CD8-positive, alpha-beta memory T cell (primary cell): ENCODE measurements around the gene PHACTR4. TPM values are rescaled to one million over a fixed set of nuclear protein-coding genes. Genes with fewer than 3 reads are reported as not detected.
A peak's percentile ranks its signal among the peaks of the same experiment; 100 is the strongest.
"Not testable (repeated sequence)": the region's sequence is repeated elsewhere in the genome, so short reads cannot be mapped to it uniquely, and the experiment has no call there.

ENCODE experiments used
- CTCF ChIA-PET: fragments of 350-600 bp; sonication (Branson Sonifier 250); formaldehyde crosslinking; loops from one replicate; lab custom pipeline; 2021; ENCODE audit warnings: antibody characterized with exemption; lab: Charles Lee
- POLR2A ChIA-PET: fragments of 350-600 bp; sonication (Branson Sonifier 250); formaldehyde crosslinking; loops from one replicate; lab custom pipeline; 2021; ENCODE audit warnings: antibody characterized with exemption; lab: Charles Lee
- DNase-seq, 5 donors: peaks; one replicate each; pipeline versions ENCODE4 v3.0.0 to v3.0.0-alpha.2; 2020 to 2022; ENCODE audit warnings: mixed read lengths in 1 of 5
- H3K27ac ChIP-seq: one replicate; pipeline ENCODE4 v1.7.0; 2013; ENCODE audit warnings: low read depth, mild to moderate bottlenecking, low read length, moderate library complexity
- H3K27me3 ChIP-seq: 2 replicates; pipeline ENCODE4 v1.7.0; 2013; ENCODE audit warnings: low read length, mild to moderate bottlenecking; ENCODE audit not compliant: insufficient read depth, poor library complexity, severe bottlenecking
- H3K36me3 ChIP-seq: 2 replicates; pipeline ENCODE4 v1.7.0; 2013; ENCODE audit warnings: mild to moderate bottlenecking, low read length, moderate library complexity; ENCODE audit not compliant: insufficient read depth
- H3K4me1 ChIP-seq: 2 replicates; pipeline ENCODE4 v1.7.0; 2013; ENCODE audit warnings: mild to moderate bottlenecking, low read length, moderate library complexity; ENCODE audit not compliant: insufficient read depth
- H3K4me3 ChIP-seq: 2 replicates; pipeline ENCODE4 v1.7.0; 2013; ENCODE audit warnings: mild to moderate bottlenecking, low read length
- H3K9me3 ChIP-seq: 2 replicates; pipeline ENCODE4 v1.7.0; 2013; ENCODE audit warnings: mild to moderate bottlenecking, low read length
- H3K27ac Mint-ChIP-seq, 8 donors: one replicate each; pipeline ENCODE4 v1.8.0; 2020 to 2021; ENCODE audit warnings: mixed read lengths in 8 of 8, mild to moderate bottlenecking in 6 of 8, inconsistent platforms in 3 of 8, moderate library complexity in 3 of 8
- H3K27me3 Mint-ChIP-seq, 2 donors: one replicate each; pipeline ENCODE4 v1.8.0; 2020 to 2021; ENCODE audit warnings: mixed read lengths in 2 of 2, mild to moderate bottlenecking in 1 of 2, moderate library complexity in 1 of 2
- H3K36me3 Mint-ChIP-seq, 3 donors: one replicate each; pipeline ENCODE4 v1.8.0; 2020 to 2021; ENCODE audit warnings: mixed read lengths in 3 of 3, inconsistent platforms in 1 of 3, mild to moderate bottlenecking in 1 of 3
- H3K4me1 Mint-ChIP-seq, 3 donors: one replicate each; pipeline ENCODE4 v1.8.0; 2020 to 2021; ENCODE audit warnings: mixed read lengths in 3 of 3, inconsistent platforms in 1 of 3, mild to moderate bottlenecking in 1 of 3
- H3K4me3 Mint-ChIP-seq, 7 donors: one replicate each; pipeline ENCODE4 v1.8.0; 2020 to 2021; ENCODE audit warnings: mixed read lengths in 7 of 7, mild to moderate bottlenecking in 6 of 7, moderate library complexity in 4 of 7, inconsistent platforms in 2 of 7
- H3K9me3 Mint-ChIP-seq, 5 donors: one replicate each; pipeline ENCODE4 v1.8.0; 2020 to 2022; ENCODE audit warnings: mixed read lengths in 5 of 5, mild to moderate bottlenecking in 3 of 5, moderate library complexity in 2 of 5, inconsistent platforms in 1 of 5
- polyA plus RNA-seq: library from polyadenylated mRNA; unstranded; fragments of 300-500 nt; fragmentation: Illumina TruSeq; gene quantifications from one replicate; pipeline ENCODE4 v1.2.3, GENCODE V29; 2021
- total RNA-seq, 2 experiments: library from RNA; stranded (reverse); gene quantifications; one replicate each; pipeline ENCODE4 v1.2.3, GENCODE V29; 2021

Gene PHACTR4
- total RNA-seq (10 to 100 TPM; 23.2 to 24.1 TPM), polyA plus RNA-seq (24.4 TPM)

DNA sequence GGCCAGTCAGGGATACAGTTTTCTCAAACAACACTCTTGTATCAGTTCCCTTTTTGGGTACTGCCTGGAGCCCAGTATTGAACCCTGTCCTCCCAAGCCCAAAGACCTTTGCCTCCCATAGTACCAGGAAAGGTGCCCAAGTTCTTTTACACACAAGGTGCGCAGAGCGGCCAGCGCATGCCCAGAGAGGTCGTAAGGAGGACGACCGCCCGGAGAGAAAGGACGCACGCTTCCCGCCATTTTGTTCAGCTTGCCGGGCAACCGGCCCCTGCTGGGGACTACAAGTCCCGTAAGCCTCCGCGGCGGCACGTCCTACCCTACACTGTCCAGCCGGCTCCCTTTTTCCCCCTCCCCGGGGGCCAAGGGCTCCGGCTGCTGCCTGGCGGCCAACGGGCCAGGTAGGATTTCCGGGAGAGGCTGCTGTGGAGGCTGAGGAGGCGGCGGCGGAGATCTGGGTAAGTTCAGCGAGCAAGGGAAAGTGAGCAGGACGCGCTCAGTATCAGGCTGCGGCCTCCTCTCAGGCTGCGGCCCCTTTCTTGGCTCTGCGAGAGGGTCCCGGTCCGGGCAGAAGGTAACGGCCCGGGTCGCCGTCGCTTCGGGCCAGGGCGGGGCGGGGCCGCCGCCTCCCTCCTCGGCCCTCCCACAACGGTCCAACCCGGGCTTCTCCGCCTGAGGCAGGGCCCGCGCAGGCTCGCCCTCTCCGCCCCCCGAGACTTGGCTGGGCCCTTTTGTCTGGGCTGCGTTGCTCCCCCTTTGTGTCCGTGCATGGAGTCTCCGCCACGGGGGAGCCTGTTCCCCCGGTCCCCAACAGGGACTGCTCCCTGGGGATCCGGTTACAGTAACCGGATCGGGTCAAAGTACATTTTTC, at the start of gene PHACTR4:
PHACTR4 (plus strand) TSS at position 370 of the 868 bp plus-strand sequence. CDS start 37,708 bp downstream, outside the sequence.
- peak within 1 kb of the TSS; percentile 90 to 97 (median 94) for H3K27ac Mint-ChIP-seq
- H3K27ac ChIP-seq, result peak within 1 kb of the TSS; percentile 82

DNA sequence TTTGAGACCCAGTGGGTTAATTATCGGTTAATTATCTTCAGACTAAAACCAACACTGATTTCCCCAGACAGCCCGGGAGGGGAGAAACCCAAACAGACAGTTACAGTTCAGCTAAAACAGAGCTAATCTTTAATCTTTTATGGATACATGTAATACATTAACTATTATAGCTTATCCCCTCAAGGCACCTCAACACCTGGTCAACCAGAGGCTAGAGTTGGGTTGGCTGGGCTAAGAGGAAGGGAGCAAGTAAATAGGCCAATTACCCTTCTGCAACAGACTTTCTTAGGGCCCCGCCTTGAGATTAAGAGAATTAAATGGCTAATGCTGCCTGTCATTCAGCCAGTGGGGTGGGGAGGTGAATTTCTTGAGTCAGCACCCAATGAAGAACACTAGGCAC, 47.3 kb upstream of the PHACTR4 start:
- ChIA-PET CTCF (interaction anchor here (1.0 to 1.6 kb wide), 2 partner anchors 37 to 73 kb away, joined by 3 to 5 read pairs; no protein-coding TSS in a partner anchor), POLR2A (no interaction called here)
- no peak for DNase-seq
- H3K27ac ChIP-seq, result no peak overlapping the region
- H3K4me3 ChIP-seq, result no peak overlapping the region
- no peaks in the 10 kb centered on the region for H3K4me1 Mint-ChIP-seq
- no peaks in the 10 kb centered on the region for H3K9me3 Mint-ChIP-seq
- no peaks in the 10 kb centered on the region for H3K27me3 ChIP-seq
- H3K9me3 ChIP-seq, result no peaks in the 10 kb centered on the region
- H3K27me3 Mint-ChIP-seq, result peaks cover 0 to 8% of the 10 kb centered on the region in 2 donors
- H3K36me3 ChIP-seq, result no peaks in the 10 kb centered on the region
- no peak overlapping the region for H3K27ac Mint-ChIP-seq
- no peaks in the 10 kb centered on the region for H3K4me1 ChIP-seq
- no peak overlapping the region for H3K4me3 Mint-ChIP-seq
- H3K36me3 Mint-ChIP-seq, result no peaks in the 10 kb centered on the region

More for the DNA sequence above, at the start of gene PHACTR4:
- H3K9me3 ChIP-seq, result no peaks in the 10 kb centered on the region
- H3K36me3 ChIP-seq, result no peaks in the 10 kb centered on the region
- H3K4me3 Mint-ChIP-seq, result peak within 1 kb of the TSS; percentile 88 to 97 (median 95)
- H3K4me3 ChIP-seq, result peak within 1 kb of the TSS; percentile 73
- peaks cover 18% of the 10 kb centered on the region for H3K4me1 ChIP-seq
- H3K9me3 Mint-ChIP-seq, result no peaks in the 10 kb centered on the region
- H3K27me3 ChIP-seq, result no peaks in the 10 kb centered on the region
- ChIA-PET POLR2A (interaction anchor here (0.6 to 1.6 kb wide), 4 partner anchors 26 to 617 kb away, joined by 3 to 4 read pairs (median 3); partner anchors contain the start of genes GMEB1 and MED18), CTCF (interaction anchor here (1.0 to 1.4 kb wide), 4 partner anchors 9 to 367 kb away, joined by 3 to 6 read pairs (median 3); partner anchors contain the start of gene YTHDF2)
- H3K27me3 Mint-ChIP-seq, result no peaks in the 10 kb centered on the region
- H3K4me1 Mint-ChIP-seq, result peaks cover 36 to 47% (median 42%) of the 10 kb centered on the region in 3 donors
- H3K36me3 Mint-ChIP-seq, result peaks cover 0 to 17% (median 0%) of the 10 kb centered on the region in 3 donors
- DNase-seq, result peak; percentile 62 to 84 (median 73)

DNA sequence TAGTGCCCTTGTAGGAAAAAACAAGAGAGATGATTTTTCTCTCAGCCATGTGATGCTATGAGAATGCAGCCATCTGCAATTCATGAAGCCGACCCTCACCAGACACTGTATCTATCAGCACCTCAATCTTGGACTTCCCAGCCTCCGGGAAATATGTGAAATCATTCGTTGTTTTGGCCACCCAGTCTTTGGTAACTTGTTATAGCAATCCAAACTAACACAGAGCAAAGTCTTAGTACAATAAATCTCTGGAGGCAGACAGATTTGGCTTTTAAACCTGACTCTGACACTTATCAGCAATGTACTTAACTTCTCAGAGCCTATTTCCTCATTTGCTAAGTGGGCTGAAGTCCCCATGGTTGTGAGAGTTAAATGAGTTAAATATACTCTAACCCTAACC, 45.8 kb upstream of the PHACTR4 start:
- Histone ChIP-seq H3K4me3 (no peak overlapping the region), H3K36me3 (no peaks in the 10 kb centered on the region), H3K4me1 (peaks cover 4% of the 10 kb centered on the region), H3K27me3 (no peaks in the 10 kb centered on the region), H3K27ac (no peak overlapping the region), H3K9me3 (no peaks in the 10 kb centered on the region)
- ChIA-PET POLR2A (no interaction called here), CTCF (no interaction called here)
- Mint-ChIP-seq H3K4me1 (peaks cover 4 to 6% (median 6%) of the 10 kb centered on the region in 3 donors), H3K27me3 (peaks cover 0 to 4% of the 10 kb centered on the region in 2 donors), H3K4me3 (no peak overlapping the region), H3K27ac (no peak overlapping the region), H3K9me3 (no peaks in the 10 kb centered on the region), H3K36me3 (peaks cover 0 to 2% (median 0%) of the 10 kb centered on the region in 3 donors)
- DNase-seq, result no peak

DNA sequence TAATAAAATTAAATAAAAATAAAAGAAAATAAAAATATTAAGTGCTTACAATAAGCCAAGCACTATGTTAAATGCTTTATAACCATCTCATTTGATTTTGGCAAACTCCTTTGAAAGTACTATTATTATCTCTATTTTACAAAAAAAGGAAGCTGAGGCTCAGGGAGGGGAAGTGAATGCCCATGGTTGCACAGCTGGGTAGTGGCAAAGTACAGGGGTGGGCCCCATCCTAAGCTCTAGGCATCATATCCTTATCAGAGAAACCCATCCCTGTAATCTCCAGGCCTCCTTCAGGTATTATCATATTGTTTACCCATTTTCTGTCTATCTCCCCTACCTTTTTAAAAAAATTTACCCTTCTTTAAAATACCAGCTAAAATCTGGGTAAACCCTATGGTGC, 43.0 kb upstream of the PHACTR4 start:
- ChIA-PET POLR2A (no interaction called here), CTCF (interaction anchor here (0.8 to 3.6 kb wide), 6 partner anchors 13 to 856 kb away, joined by 3 to 30 read pairs (median 4); no protein-coding TSS in a partner anchor)
- Mint-ChIP-seq H3K27ac (peak overlapping the region in 1 of 8 donors; percentile 66), H3K4me3 (peak overlapping the region in 1 of 7 donors; percentile 50), H3K9me3 (no peaks in the 10 kb centered on the region), H3K4me1 (peaks cover 16 to 26% (median 26%) of the 10 kb centered on the region in 3 donors), H3K27me3 (peaks cover 0 to 5% of the 10 kb centered on the region in 2 donors), H3K36me3 (peaks cover 0 to 17% (median 0%) of the 10 kb centered on the region in 3 donors)
- no peaks in the 10 kb centered on the region for H3K9me3 ChIP-seq
- no peak for DNase-seq
- peaks cover 17% of the 10 kb centered on the region for H3K4me1 ChIP-seq
- peaks cover 5% of the 10 kb centered on the region for H3K36me3 ChIP-seq
- H3K27ac ChIP-seq, result no peak overlapping the region
- H3K27me3 ChIP-seq, result no peaks in the 10 kb centered on the region
- H3K4me3 ChIP-seq, result no peak overlapping the region

DNA sequence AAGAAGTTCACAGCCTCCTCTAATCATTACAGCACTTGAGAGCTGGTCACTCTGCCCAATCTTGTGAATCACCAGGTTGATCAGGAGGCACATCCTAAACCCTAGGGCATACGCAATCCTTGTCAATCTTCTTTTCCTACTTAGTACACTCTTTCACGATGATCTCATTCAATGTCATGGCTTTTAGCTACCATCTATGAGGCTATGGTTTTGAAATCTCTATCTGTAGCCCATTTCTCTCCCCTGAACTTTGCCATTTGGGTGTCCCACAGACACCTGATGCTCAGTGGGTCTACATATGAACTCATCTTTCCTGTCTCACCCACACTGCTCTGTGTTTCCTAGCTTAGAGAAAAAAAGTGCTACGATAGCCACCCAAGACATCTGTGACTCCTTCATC, 42.6 kb upstream of the PHACTR4 start:
- no peak overlapping the region for H3K4me3 ChIP-seq
- H3K36me3 ChIP-seq, result peaks cover 10% of the 10 kb centered on the region
- H3K27me3 ChIP-seq, result no peaks in the 10 kb centered on the region
- peaks cover 0 to 21% (median 0%) of the 10 kb centered on the region in 3 donors for H3K36me3 Mint-ChIP-seq
- no peaks in the 10 kb centered on the region for H3K9me3 ChIP-seq
- no peak for DNase-seq
- H3K27ac ChIP-seq, result no peak overlapping the region
- H3K4me1 Mint-ChIP-seq, result peaks cover 17 to 29% (median 29%) of the 10 kb centered on the region in 3 donors
- H3K9me3 Mint-ChIP-seq, result no peaks in the 10 kb centered on the region
- peaks cover 0 to 5% of the 10 kb centered on the region in 2 donors for H3K27me3 Mint-ChIP-seq
- peaks cover 17% of the 10 kb centered on the region for H3K4me1 ChIP-seq
- ChIA-PET CTCF (interaction anchor here (0.8 to 3.6 kb wide), 5 partner anchors 22 to 855 kb away, joined by 3 to 30 read pairs (median 4); no protein-coding TSS in a partner anchor), POLR2A (interaction anchor here (2.5 kb wide), 1 partner anchor 67 kb away, joined by 12 read pairs; the partner anchor contains the start of gene SESN2)
- H3K4me3 Mint-ChIP-seq, result peak overlapping the region in 2 of 7 donors; percentile 29 to 50
- H3K27ac Mint-ChIP-seq, result peak overlapping the region in 2 of 8 donors; percentile 66 to 88

DNA sequence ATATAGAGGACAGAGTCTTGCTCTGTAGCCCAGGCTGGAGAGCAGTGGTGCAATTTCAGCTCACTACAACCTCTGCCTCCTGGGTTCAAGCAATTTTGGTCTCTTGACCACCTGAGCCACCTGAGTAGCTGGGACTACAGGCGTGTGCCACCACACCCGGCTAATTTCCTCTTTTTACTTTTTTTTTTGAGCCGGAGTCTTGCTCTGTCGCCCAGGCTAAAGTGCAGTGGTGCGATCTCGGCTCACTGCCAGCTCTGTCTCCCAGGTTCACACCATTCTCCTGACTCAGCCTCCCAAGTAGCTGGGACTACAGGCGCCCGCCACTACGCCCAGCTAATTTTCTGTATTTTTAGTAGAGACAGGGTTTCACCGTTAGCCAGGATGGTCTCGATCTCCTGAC, 42.1 kb upstream of the PHACTR4 start:
- H3K27me3 ChIP-seq, DNase-seq, H3K27ac ChIP-seq, H3K4me3 ChIP-seq, H3K9me3 ChIP-seq, H3K27me3 Mint-ChIP-seq, H3K9me3 Mint-ChIP-seq: not testable (repeated sequence)
- POLR2A ChIA-PET, result interaction anchor here (1.4 to 2.5 kb wide), 2 partner anchors 68 to 69 kb away, joined by 6 to 12 read pairs; partner anchors contain the start of gene SESN2
- peaks cover 15% of the 10 kb centered on the region for H3K36me3 ChIP-seq
- CTCF ChIA-PET, result interaction anchor here (0.8 to 3.6 kb wide), 6 partner anchors 12 to 79 kb away, joined by 3 to 30 read pairs (median 4); no protein-coding TSS in a partner anchor
- H3K4me1 ChIP-seq, result peaks cover 17% of the 10 kb centered on the region
- Mint-ChIP-seq H3K27ac (peak overlapping the region in 3 of 8 donors; percentile 66 to 97 (median 88)), H3K4me1 (peaks cover 19 to 32% (median 31%) of the 10 kb centered on the region in 3 donors), H3K36me3 (peaks cover 0 to 26% (median 2%) of the 10 kb centered on the region in 3 donors), H3K4me3 (peak overlapping the region in 1 of 7 donors; percentile 26)

DNA sequence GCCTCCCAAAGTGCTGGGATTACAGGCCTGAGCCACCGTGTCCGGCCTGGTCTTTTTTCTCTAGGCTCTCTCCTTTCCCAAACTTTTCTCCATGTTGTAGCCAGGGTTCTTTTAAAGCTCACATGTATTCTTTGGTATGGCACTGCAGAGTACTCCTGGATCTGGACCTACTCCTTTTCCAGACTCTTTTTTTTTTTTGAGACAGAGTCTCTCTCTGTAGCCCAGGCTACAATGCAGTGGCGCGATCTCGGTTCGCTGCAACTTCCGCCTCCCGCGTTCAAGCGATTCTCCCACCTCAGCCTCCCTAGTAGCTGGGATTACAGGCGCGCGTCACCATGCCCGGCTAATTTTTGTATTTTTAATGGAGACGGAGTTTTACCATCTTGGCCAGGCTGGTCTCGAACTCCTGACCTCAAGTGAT, 41.3 kb upstream of the PHACTR4 start:
- Mint-ChIP-seq H3K4me1 (peaks cover 26 to 41% (median 40%) of the 10 kb centered on the region in 3 donors), H3K36me3 (peaks cover 2 to 34% (median 9%) of the 10 kb centered on the region in 3 donors), H3K27ac (peak overlapping the region; percentile 95 to 99 (median 98)), H3K9me3 (no peaks in the 10 kb centered on the region), H3K4me3 (peak overlapping the region; percentile 89 to 97 (median 91)), H3K27me3 (peaks cover 0 to 5% of the 10 kb centered on the region in 2 donors)
- H3K9me3 ChIP-seq, result no peaks in the 10 kb centered on the region
- H3K27ac ChIP-seq, result peak overlapping the region; percentile 93
- DNase-seq, result peak in 1 of 5 donors; percentile 2
- POLR2A ChIA-PET, result interaction anchor here (0.5 to 2.5 kb wide), 22 partner anchors 9 to 853 kb away, joined by 3 to 21 read pairs (median 6); partner anchors contain the start of genes FAM76A, GMEB1, PHACTR4 and RNU11
- peaks cover 17% of the 10 kb centered on the region for H3K4me1 ChIP-seq
- H3K36me3 ChIP-seq, result peaks cover 17% of the 10 kb centered on the region
- peak overlapping the region; percentile 85 for H3K4me3 ChIP-seq
- CTCF ChIA-PET, result interaction anchor here (0.8 to 3.6 kb wide), 11 partner anchors 13 to 93 kb away, joined by 3 to 30 read pairs (median 4); partner anchors contain the start of gene ATP5IF1
- no peaks in the 10 kb centered on the region for H3K27me3 ChIP-seq
